Fibroblast of villous mesenchyme (primary cell): Measurements from ENCODE around the gene PIBF1. TPM values are rescaled to one million over a fixed set of nuclear protein-coding genes. Genes with fewer than 3 reads are reported as not detected.
A peak's percentile ranks its signal among the peaks of the same experiment; 100 is the strongest.
"Not testable (repeated sequence)": the region's sequence is repeated elsewhere in the genome, so short reads cannot be mapped to it uniquely, and the experiment has no call there.

Experiments
- DNase-seq: peaks from one replicate; pipeline ENCODE4 v3.0.0-alpha.2; 2010; ENCODE audit warnings: low read depth
- H3K4me3 ChIP-seq: 2 replicates; pipeline ENCODE4 v1.5.1; 2011; ENCODE audit warnings: low read depth, mild to moderate bottlenecking, low read length
- total RNA-seq: library from RNA; depleted of rRNA; stranded (reverse); fragments of >200 nt; gene quantifications from 2 replicates; pipeline ENCODE4 v1.2.3, GENCODE V29; 2012
- TF ChIP-seq, protein P1 (sequence below): IDR thresholded peaks from 2 replicates; pipeline ENCODE4 v1.5.1; 2012; ENCODE audit warnings: low read depth, mild to moderate bottlenecking, low read length; ENCODE audit not compliant: insufficient read depth

The PIBF1 gene
- total RNA-seq, 1 donor: 25.0 TPM

DNA sequence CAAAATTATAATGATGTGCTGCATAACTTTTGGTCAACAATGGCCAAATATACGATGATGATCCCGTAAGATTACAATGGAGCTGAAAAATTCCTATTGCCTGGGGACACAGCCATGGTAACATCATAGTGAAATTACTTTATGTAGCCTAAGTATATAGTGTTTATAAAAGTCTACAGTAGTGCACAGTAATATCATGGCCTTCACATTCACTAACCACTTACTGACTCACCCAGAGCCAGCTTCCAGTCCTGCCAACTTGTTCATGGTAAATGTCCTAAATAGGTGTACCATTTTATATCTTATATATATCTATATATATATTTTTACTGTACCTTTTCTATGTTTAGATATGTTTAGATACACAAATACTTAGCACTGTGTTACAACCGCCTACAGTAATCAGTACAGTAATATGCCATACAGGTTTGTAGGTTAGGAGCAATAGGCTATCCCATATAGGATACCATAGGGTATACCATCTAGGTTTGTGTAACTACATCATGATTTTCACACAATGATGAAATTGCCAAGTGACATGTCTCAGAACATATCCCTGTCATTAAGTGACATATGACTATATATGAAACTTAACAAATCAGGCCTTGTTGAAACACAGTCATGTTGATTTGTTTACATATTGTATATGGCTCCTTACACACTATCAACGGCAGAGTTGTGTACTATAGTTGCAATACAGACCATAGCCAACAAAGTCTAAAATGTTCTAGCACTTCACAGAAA is 24.0 kb upstream of the PIBF1 start:
- TF ChIP-seq, protein P1, sequence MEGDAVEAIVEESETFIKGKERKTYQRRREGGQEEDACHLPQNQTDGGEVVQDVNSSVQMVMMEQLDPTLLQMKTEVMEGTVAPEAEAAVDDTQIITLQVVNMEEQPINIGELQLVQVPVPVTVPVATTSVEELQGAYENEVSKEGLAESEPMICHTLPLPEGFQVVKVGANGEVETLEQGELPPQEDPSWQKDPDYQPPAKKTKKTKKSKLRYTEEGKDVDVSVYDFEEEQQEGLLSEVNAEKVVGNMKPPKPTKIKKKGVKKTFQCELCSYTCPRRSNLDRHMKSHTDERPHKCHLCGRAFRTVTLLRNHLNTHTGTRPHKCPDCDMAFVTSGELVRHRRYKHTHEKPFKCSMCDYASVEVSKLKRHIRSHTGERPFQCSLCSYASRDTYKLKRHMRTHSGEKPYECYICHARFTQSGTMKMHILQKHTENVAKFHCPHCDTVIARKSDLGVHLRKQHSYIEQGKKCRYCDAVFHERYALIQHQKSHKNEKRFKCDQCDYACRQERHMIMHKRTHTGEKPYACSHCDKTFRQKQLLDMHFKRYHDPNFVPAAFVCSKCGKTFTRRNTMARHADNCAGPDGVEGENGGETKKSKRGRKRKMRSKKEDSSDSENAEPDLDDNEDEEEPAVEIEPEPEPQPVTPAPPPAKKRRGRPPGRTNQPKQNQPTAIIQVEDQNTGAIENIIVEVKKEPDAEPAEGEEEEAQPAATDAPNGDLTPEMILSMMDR: no peak
- no peak overlapping the region for H3K4me3 ChIP-seq
- no peak for DNase-seq

DNA sequence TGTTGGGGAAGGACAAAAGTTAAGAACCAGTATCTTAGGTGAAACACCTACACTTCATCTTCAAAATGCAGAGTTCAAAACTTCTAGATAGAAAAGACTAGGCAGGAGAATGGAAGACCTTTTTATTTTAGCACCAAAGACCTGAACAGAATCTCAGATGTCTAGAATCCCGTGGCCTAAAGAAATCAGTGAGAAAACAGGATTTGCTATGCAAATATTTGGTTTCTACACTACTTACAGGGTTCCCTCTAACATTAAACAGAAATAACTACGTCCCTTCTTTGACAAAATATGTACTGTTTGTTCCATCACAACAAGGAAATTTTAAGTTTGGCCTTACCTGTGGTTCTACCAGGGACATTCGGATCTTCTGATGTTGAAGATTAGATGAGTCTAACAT is 21.7 kb upstream of the PIBF1 start:
- TF ChIP-seq, protein P1: no peak
- DNase-seq: no peak
- no peak overlapping the region for H3K4me3 ChIP-seq

DNA sequence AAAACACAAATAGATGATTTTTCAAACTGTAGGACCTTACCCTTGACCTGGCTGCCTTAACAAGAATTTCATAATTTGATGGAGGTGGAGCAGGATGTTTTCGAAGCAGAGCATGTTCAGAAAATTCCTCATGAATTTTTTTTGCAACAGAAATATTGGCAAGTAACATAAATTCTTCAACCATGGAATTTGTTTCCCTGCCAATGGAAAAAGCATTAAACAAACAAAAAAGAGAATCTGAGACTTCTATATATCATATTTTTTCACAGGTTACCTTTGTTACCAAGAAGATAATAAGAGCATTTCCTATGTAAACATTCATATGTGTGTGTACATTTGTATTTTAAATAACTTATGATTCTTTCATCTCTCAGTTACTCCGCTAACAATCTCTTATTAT is 18.5 kb upstream of the PIBF1 start:
- no peak overlapping the region for H3K4me3 ChIP-seq
- DNase-seq: no peak
- TF ChIP-seq, protein P1: no peak

DNA sequence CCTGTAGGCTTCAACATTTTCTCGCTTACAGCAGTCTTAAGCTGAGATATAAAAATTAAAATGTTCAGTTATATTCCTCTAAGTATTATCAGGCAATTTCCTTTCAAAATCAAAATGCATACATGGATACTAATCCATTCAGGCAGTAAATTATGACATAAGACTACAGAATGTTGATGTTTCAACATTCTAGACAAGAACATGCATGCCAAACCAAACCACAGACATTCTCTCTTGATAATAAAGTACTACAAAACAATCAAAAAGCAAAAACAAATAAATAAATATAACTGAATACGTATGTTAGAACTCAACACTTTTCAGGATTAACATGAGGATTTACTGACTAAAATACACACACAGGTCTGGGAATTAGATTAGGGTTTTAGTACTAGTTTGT is 7.9 kb upstream of the PIBF1 start:
- H3K4me3 ChIP-seq: no peak overlapping the region
- DNase-seq: peak; percentile 64
- TF ChIP-seq, protein P1: no peak

DNA sequence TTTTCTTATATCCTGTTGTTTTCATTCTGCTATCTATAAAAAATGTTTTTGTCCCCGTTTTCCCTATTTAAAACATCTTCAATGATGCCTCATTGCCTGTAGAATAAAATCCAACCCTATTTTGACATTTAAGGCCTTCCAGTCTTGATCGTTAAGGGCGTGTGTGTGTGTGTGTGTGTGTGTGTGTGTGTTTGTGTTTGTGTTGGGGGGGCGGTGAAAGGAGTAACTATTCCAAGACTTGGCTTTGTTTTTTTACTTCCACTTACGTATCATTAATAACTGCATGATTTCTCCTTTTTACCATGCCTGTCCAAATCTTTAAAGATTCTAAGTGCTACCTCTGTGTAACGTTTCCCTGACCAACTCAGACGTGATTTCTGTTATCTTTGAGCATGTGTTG is 784 bp downstream of the PIBF1 start:
- TF ChIP-seq, protein P1: no peak
- DNase-seq: peak; percentile 22
- H3K4me3 ChIP-seq: peak overlapping the region; percentile 95

DNA sequence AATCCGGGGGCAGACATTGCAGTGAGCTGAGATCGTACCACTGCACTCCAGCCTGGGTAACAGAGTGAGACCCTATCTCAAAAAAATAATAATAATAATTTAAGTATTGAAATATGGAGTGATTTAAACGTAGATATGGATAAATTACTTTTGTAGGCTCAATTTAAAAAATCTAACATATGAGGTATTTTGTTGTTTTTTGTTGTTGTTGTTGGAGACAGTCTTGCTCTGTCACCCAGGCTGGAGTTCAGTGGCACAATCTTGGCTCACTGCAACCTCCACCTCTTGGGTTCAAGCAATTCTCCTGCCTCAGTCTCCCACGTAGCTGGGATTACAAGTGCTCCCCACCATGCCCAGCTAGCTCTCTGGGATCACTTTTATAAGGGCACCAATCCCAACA is 2.7 kb downstream of the PIBF1 start:
- not testable (repeated sequence) for DNase-seq, H3K4me3 ChIP-seq

DNA sequence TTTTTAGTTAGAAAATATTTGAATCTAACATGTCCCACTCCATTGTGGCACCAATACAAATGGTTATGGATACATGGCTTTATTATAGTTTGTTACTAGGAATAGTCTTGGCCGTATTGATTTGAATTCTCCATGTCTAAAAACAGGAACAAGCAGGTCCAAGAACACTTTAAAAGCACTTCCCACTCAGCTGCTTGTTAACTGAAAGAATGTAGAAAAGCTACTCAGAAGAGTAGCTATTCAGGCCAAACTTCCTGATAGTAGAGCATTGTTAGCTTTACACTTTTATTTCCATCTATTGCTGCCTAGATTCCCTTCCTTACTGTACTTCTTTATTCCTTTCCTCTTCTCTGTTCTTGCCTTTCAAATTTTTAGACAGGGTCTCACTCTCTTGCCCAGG is 6.9 kb downstream of the PIBF1 start:
- TF ChIP-seq, protein P1: no peak
- DNase-seq: no peak

More for the DNA sequence above, 6.9 kb downstream of the PIBF1 start:
- no peak overlapping the region for H3K4me3 ChIP-seq
